ENCODE measurements around the gene MEGF11.

- no peak for TF ChIP-seq POLR2A (IDR thresholded peaks at IDR 0.05)
- TF ChIP-seq CTCF (IDR thresholded peaks at IDR 0.05) = no peak
Measured at GRCh38 chr15:65923264-65923663, 330.3 kb downstream of the MEGF11 start.
